ENCODE measurements around the gene NEU1.
"Not testable (repeated sequence)": the region's sequence is repeated elsewhere in the genome, so short reads cannot be mapped to it uniquely, and the experiment has no call there.

The NEU1 gene

GRCh38 chr6:31817929-31818511, 44.6 kb downstream of the NEU1 start:
- not testable (repeated sequence) for DNase-seq (ENCODE audit: low spot score)

GRCh38 chr6:31817133-31817928, 45.3 kb downstream of the NEU1 start:
- DNase-seq (ENCODE audit: low spot score), result not testable (repeated sequence)

DNA sequence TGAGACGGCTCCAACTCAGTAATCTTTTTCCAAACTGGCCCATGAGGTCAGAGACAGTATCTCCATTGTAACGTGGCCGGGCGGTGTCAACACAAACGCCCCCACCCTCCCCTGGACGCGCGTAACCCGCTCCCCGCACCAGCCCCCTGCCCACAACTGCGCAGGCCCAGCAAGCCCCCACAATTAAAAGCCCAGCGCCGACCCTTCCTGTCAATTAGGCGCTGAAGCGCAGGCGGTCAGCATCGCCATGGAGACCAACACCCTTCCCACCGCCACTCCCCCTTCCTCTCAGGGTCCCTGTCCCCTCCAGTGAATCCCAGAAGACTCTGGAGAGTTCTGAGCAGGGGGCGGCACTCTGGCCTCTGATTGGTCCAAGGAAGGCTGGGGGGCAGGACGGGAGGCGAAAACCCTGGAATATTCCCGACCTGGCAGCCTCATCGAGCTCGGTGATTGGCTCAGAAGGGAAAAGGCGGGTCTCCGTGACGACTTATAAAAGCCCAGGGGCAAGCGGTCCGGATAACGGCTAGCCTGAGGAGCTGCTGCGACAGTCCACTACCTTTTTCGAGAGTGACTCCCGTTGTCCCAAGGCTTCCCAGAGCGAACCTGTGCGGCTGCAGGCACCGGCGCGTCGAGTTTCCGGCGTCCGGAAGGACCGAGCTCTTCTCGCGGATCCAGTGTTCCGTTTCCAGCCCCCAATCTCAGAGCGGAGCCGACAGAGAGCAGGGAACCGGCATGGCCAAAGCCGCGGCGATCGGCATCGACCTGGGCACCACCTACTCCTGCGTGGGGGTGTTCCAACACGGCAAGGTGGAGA, 47.4 kb downstream of the NEU1 start, which contains the start of the genes HSPA1A and HSPA1L:
HSPA1A (plus strand) TSS at position 519 of the 814 bp plus-strand sequence; CDS start at position 733, 214 bp downstream.
HSPA1L (minus strand) TSS at position 259 of the 814 bp plus-strand sequence. CDS start 3,311 bp downstream, outside the sequence.
- DNase-seq (ENCODE audit: low spot score), result peak; percentile 95

DNA sequence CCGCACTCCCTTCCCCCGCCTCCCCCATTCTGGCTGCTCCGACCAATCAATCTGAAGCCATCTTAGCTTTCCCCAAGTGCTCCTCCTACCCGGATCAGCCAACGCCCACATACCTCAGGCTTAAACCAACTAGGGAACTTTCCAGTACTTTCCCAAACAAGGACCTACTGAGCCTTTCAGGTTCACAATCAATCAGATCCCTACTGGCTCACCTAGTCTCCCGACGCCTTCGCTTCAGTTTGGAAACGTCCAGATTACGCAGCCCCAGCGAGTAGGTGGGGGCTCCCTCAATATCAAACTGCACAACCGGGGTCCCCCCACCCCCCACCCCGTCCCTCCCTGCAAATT, 48.0 kb downstream of the NEU1 start:
- DNase-seq (ENCODE audit: low spot score), result peak; percentile 57

- DNase-seq (ENCODE audit: low spot score), result no peak
Measured at GRCh38 chr6:31813465-31813849, 49.2 kb downstream of the NEU1 start.

DNA sequence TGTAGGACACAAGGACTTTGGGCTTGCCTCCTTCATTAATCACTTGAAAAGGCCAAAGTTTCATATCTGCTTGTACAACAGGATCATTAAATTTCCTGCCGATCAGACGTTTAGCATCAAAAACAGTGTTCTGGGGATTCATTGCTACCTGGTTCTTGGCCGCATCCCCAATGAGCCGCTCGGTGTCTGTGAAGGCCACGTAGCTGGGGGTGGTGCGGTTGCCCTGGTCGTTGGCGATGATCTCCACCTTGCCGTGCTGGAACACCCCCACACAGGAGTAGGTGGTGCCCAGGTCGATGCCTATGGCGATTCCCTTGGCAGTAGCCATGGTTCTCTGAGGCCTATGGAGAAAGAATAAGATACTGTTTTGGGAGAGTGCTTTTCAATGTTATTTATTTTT, 51.0 kb downstream of the NEU1 start:
- no peak for DNase-seq (ENCODE audit: low spot score)

- not testable (repeated sequence) for DNase-seq (ENCODE audit: low spot score)
Measured at GRCh38 chr6:31808599-31808998, 54.0 kb downstream of the NEU1 start.

Data from HuH-7.5 (cell line).